GM21619 (cell line): ENCODE measurements around the gene CCDC69.
"Not testable (repeated sequence)": the region's sequence is repeated elsewhere in the genome, so short reads cannot be mapped to it uniquely, and the experiment has no call there.

Experiments used
- ATAC-seq: cut with Tn5 transposase; IDR thresholded peaks from one replicate; pipeline ENCODE4 v1.9.1; 2021; ENCODE audit not compliant: unreplicated experiment

The CCDC69 gene

GRCh38 chr5:151223447-151224264 is at the start of gene CCDC69:
Gene CCDC69, minus strand, starts transcription at chr5:151224092. Its CDS starts 122 bp downstream, at chr5:151223970.
- peak; percentile 65 for ATAC-seq

- ATAC-seq, result no peak
Measured at GRCh38 chr5:151271336-151271735, 47.4 kb upstream of the CCDC69 start.

- peak; percentile 93 for ATAC-seq
Measured at GRCh38 chr5:151270599-151270998, 46.7 kb upstream of the CCDC69 start.

- no peak for ATAC-seq
Measured at GRCh38 chr5:151267491-151268260, 43.8 kb upstream of the CCDC69 start.

GRCh38 chr5:151264113-151264512 is 40.2 kb upstream of the CCDC69 start:
- ATAC-seq, result peak; percentile 54

GRCh38 chr5:151262532-151262931 is 38.6 kb upstream of the CCDC69 start:
- no peak for ATAC-seq

- ATAC-seq, result no peak
Measured at GRCh38 chr5:151259931-151260330, 36.0 kb upstream of the CCDC69 start.

GRCh38 chr5:151258816-151259215 is 34.9 kb upstream of the CCDC69 start:
- no peak for ATAC-seq

GRCh38 chr5:151258201-151258611 is 34.3 kb upstream of the CCDC69 start:
- no peak for ATAC-seq

GRCh38 chr5:151257731-151258181 is 33.9 kb upstream of the CCDC69 start:
- ATAC-seq, result peak; percentile 27

GRCh38 chr5:151255621-151256286 is 31.9 kb upstream of the CCDC69 start:
- peak; percentile 34 for ATAC-seq

GRCh38 chr5:151254990-151255389 is 31.1 kb upstream of the CCDC69 start:
- ATAC-seq, result not testable (repeated sequence)

GRCh38 chr5:151254556-151254955 is 30.7 kb upstream of the CCDC69 start:
- ATAC-seq, result no peak

GRCh38 chr5:151253605-151253950 is 29.7 kb upstream of the CCDC69 start:
- ATAC-seq, result no peak

- peak; percentile 79 for ATAC-seq
Measured at GRCh38 chr5:151252762-151253604, 29.1 kb upstream of the CCDC69 start, which contains the start of gene GM2A. Gene GM2A, plus strand, starts transcription at chr5:151253185. Its CDS starts 32 bp downstream, at chr5:151253217.

- no peak for ATAC-seq
Measured at GRCh38 chr5:151251621-151252020, 27.7 kb upstream of the CCDC69 start.

GRCh38 chr5:151251001-151251551 is 27.2 kb upstream of the CCDC69 start:
- no peak for ATAC-seq

GRCh38 chr5:151250346-151251000 is 26.6 kb upstream of the CCDC69 start:
- no peak for ATAC-seq

GRCh38 chr5:151249281-151249680 is 25.4 kb upstream of the CCDC69 start:
- no peak for ATAC-seq

- no peak for ATAC-seq
Measured at GRCh38 chr5:151248651-151249050, 24.8 kb upstream of the CCDC69 start.
